Neural cell (in vitro differentiated cells): ENCODE data around the gene ITGAX.

Experiments used
- EZH2 ChIP-seq: fragments of 200-600, 300-800 bp; shearing (Covaris generic), sonication (generic); IDR thresholded peaks from 2 replicates; pipeline ENCODE4 v1.6.1; 2014; ENCODE audit warnings: antibody characterized with exemption, low read length, borderline replicate concordance, mild to moderate bottlenecking; ENCODE audit not compliant: insufficient read depth, poor library complexity, severe bottlenecking
- TF ChIP-seq, protein P1 (sequence below): fragments of 450-650 bp; IDR thresholded peaks from 2 replicates; pipeline ENCODE4 v1.5.1; 2014; ENCODE audit warnings: antibody characterized with exemption, mild to moderate bottlenecking, moderate library complexity; ENCODE audit not compliant: poor library complexity, severe bottlenecking

DNA sequence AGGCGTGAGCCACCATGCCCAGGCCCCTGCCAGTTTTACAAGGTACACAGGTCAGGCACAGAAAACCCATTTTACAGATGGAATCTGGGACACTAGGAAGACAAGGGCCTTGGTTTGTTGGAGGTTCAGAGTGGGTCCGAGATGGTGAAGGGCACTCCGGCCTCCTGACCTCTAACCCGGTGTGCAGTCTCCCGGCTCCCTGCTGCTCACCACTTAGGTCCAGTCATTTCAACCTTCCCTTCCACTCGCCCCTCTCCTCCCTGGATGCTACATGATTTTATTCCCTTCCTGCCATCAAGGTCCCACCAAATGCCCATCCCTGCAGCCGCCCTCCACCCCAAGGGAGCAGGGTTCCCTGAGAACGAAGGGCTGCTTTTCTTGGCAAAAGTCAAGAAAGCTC lies 8.7 kb downstream of the ITGAX start:
- no peak for TF ChIP-seq EZH2
- TF ChIP-seq, protein P1, sequence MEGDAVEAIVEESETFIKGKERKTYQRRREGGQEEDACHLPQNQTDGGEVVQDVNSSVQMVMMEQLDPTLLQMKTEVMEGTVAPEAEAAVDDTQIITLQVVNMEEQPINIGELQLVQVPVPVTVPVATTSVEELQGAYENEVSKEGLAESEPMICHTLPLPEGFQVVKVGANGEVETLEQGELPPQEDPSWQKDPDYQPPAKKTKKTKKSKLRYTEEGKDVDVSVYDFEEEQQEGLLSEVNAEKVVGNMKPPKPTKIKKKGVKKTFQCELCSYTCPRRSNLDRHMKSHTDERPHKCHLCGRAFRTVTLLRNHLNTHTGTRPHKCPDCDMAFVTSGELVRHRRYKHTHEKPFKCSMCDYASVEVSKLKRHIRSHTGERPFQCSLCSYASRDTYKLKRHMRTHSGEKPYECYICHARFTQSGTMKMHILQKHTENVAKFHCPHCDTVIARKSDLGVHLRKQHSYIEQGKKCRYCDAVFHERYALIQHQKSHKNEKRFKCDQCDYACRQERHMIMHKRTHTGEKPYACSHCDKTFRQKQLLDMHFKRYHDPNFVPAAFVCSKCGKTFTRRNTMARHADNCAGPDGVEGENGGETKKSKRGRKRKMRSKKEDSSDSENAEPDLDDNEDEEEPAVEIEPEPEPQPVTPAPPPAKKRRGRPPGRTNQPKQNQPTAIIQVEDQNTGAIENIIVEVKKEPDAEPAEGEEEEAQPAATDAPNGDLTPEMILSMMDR, result no peak
